ENCODE results near the gene SLC25A52. TPM values are rescaled to one million over a fixed set of nuclear protein-coding genes. Genes with fewer than 3 reads are reported as not detected.

SLC25A52 gene
- total RNA-seq, 1 experiment from 2014 or later: not detected

DNA sequence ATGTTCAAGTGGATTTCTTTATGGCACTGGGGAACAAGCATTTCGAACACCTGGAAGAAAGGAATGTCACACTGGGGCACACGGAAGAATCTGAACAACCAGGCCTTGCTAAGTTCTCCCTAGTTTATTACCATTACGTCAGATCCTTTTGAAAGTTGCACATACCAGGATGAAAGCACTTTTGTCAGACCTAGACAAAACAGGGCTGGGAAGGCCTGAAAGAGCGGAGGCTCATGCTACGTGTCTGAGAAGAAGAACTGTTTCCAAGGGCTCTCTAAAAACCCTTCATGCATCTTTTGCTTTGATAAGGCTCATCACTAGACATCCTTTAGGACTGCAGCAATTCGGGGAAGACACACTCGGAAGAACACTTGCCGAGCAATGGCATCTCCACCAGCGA, 15.4 kb upstream of the SLC25A52 start:
- Histone ChIP-seq H2BK15ac (ENCODE audit: low read depth, low read length) (no peak overlapping the region), H2BK5ac (ENCODE audit: insufficient read length, low read length) (no peak overlapping the region), H2BK12ac (ENCODE audit: insufficient read length, low read depth, low read length) (no peak overlapping the region), H4K20me1 (ENCODE audit: control insufficient read depth, insufficient read depth, insufficient read length) (no peaks in the 10 kb centered on the region), H3K4me2 (ENCODE audit: insufficient read depth, insufficient read length, low read length) (no peak overlapping the region), H2BK120ac (ENCODE audit: low read depth, low read length, poor library complexity, severe bottlenecking) (no peak overlapping the region), H3K79me2 (ENCODE audit: insufficient read depth, low read length) (no peaks in the 10 kb centered on the region), H3T11ph (ENCODE audit: low read length) (no peak overlapping the region), H4K8ac (replicated peaks; ENCODE audit: insufficient read length, low read depth, low read length) (no peak overlapping the region), H3K23ac (ENCODE audit: insufficient read length, low read depth, low read length) (no peak overlapping the region), H3K27ac (ENCODE audit: insufficient read length, low read depth, low read length) (no peak overlapping the region), H3K18ac (ENCODE audit: insufficient read length, low read depth, low read length) (no peak overlapping the region), H4K5ac (ENCODE audit: insufficient read length, low read depth, low read length) (no peak overlapping the region), H3K4me1 (ENCODE audit: insufficient read depth, low read length) (no peaks in the 10 kb centered on the region; the same call in 1 of the 2 replicates), H3K9ac (ENCODE audit: extremely low read depth, insufficient read length, low read length) (no peak overlapping the region), H3K9me3 (ENCODE audit: control insufficient read depth, low read depth, low read length) (no peaks in the 10 kb centered on the region), H3K23me2 (ENCODE audit: insufficient read length, low read depth, low read length, poor library complexity, severe bottlenecking) (no peaks in the 10 kb centered on the region), H3K79me1 (ENCODE audit: insufficient read depth, low read depth, low read length, poor library complexity, severe bottlenecking) (no peaks in the 10 kb centered on the region), H3K14ac (ENCODE audit: insufficient read depth, low read length) (no peak overlapping the region), H3K27me3 (ENCODE audit: insufficient read depth, low read length) (no peaks in the 10 kb centered on the region), H2AK5ac (ENCODE audit: insufficient read length, low read length) (no peak overlapping the region), H2AFZ (ENCODE audit: low read length) (peak overlapping the region; percentile 29), H2BK20ac (ENCODE audit: low read depth, low read length, poor library complexity, severe bottlenecking) (no peak overlapping the region), H4K91ac (ENCODE audit: insufficient read length, low read depth, low read length) (no peak overlapping the region), H3K56ac (ENCODE audit: insufficient read length, low read depth, low read length) (no peak overlapping the region), H3K4ac (ENCODE audit: low read depth, low read length) (no peak overlapping the region)
- Mint-ChIP-seq H3K4me3 (no peak overlapping the region), H3K36me3 (ENCODE audit: insufficient read depth in 1 of 3, low read depth in 3 of 3) (peaks cover 9 to 19% (median 18%) of the 10 kb centered on the region in 3 experiments), H3K27ac (no peak overlapping the region), H3K4me1 (peaks cover 3 to 8% of the 10 kb centered on the region in 2 experiments), H3K27me3 (ENCODE audit: low read depth) (no peaks in the 10 kb centered on the region), H3K9me3 (peaks cover 17 to 27% of the 10 kb centered on the region in 2 experiments)
- TF ChIP-seq, protein P1, sequence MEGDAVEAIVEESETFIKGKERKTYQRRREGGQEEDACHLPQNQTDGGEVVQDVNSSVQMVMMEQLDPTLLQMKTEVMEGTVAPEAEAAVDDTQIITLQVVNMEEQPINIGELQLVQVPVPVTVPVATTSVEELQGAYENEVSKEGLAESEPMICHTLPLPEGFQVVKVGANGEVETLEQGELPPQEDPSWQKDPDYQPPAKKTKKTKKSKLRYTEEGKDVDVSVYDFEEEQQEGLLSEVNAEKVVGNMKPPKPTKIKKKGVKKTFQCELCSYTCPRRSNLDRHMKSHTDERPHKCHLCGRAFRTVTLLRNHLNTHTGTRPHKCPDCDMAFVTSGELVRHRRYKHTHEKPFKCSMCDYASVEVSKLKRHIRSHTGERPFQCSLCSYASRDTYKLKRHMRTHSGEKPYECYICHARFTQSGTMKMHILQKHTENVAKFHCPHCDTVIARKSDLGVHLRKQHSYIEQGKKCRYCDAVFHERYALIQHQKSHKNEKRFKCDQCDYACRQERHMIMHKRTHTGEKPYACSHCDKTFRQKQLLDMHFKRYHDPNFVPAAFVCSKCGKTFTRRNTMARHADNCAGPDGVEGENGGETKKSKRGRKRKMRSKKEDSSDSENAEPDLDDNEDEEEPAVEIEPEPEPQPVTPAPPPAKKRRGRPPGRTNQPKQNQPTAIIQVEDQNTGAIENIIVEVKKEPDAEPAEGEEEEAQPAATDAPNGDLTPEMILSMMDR (conservative IDR thresholded peaks at IDR 0.05): no peak
- no peak for DNase-seq
- no CpG with 5 or more reads among the region's 9 CpGs for WGBS (ENCODE audit: extremely low coverage, insufficient read length, low lambda C conversion rate)
